ENCODE data around the gene ITIH1. TPM values are rescaled to one million over a fixed set of nuclear protein-coding genes. Genes with fewer than 3 reads are reported as not detected.

The ITIH1 gene
- total and polyA plus RNA-seq, 12 donors, result 0.13 TPM; not detected in 11

DNA sequence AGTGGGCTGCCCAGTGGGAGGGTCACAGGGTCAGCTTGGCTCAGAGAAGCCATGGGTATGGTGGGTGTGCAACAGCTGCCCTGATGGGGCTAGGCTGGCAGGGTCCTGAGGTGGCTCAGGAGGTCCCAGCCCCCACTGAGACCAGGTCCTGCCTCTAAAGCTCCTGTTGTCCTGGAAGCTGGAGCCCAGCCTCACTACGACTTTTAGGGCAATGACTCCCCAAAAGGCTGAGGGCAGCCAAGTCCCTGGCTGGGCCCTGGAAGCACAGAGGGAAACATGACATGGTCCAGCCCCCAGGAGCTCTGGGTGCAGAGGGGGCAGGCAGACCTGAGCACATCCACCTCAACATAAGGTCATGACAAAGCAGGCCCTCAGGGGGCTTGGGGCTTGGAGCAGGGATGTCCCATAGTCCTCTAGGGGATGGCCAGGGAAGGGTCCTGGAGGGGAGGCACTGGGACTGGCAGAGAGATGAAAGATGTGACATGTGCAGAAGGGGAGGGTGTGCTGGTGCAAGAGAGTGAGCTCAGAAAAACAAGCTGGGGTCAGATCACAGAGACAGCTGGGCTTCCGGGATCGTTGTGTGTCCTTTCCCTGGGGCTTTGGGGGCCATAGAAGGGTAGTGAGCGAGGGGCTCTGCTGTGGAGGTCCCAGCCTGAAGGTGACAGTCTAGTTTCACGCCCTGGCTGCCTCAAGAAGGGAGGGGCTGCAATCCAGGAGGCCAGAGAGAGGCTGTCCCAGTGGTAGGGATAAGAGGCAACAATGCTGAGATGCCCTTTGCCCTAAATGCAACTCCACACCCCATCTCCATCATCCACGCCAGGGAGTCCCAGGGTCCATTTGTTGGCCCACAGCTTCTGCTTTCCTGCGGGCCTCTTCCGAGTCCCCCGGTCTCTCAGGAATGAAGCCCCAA is 16.6 kb downstream of the ITIH1 start:
- WGBS, 2 donors, result 76% methylated on average over 9 of the region's 9 CpGs
- no peak overlapping the region for H3K4me3 ChIP-seq

DNA sequence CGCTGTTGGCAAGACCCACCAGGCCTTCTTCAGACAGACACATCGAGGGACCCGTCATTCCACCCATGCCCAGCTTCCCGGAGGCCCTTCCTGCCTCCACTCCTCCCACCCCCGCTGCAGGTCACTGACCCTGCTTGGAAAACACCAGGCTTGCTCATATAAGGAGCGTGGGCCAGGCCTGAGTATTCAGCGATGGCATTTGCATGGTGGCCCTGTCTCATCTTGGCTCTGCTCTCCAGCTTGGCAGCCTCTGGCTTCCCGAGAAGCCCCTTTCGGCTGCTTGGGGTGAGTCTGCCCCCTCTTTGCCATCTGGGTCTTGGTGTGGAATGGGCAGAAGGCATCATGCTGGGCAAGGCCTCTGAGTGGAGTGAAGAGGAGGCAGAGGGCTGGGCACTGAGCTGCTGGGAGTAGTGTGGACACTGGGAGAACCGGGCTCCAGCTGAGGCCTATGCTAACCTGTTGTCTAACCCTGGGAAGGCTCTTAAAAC is 17.3 kb downstream of the ITIH1 start, which contains the start of gene ITIH3:
ITIH3 (plus strand) TSS at position 185 of the 488 bp plus-strand sequence; CDS start at position 193, 8 bp downstream.
- intact Hi-C loops (cut with DNase I), result no loop called here
- TF ChIP-seq, protein P1, sequence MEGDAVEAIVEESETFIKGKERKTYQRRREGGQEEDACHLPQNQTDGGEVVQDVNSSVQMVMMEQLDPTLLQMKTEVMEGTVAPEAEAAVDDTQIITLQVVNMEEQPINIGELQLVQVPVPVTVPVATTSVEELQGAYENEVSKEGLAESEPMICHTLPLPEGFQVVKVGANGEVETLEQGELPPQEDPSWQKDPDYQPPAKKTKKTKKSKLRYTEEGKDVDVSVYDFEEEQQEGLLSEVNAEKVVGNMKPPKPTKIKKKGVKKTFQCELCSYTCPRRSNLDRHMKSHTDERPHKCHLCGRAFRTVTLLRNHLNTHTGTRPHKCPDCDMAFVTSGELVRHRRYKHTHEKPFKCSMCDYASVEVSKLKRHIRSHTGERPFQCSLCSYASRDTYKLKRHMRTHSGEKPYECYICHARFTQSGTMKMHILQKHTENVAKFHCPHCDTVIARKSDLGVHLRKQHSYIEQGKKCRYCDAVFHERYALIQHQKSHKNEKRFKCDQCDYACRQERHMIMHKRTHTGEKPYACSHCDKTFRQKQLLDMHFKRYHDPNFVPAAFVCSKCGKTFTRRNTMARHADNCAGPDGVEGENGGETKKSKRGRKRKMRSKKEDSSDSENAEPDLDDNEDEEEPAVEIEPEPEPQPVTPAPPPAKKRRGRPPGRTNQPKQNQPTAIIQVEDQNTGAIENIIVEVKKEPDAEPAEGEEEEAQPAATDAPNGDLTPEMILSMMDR (IDR thresholded peaks at IDR 0.05), result no peak
- ATAC-seq, result no peak
- H3K9me3 ChIP-seq, result no peaks in the 10 kb centered on the region
- no peaks in the 10 kb centered on the region for H3K4me1 ChIP-seq
- DNase-seq, result no peak
- peaks cover 0 to 3% (median 0%) of the 10 kb centered on the region in 7 donors for H3K27me3 ChIP-seq
- H3K27ac ChIP-seq, result no peak within 1 kb of the TSS
- H3K4me3 ChIP-seq, result no peak within 1 kb of the TSS
- 71 to 84% methylated on average over 10 of the region's 10 CpGs for WGBS, 2 donors
- no peaks in the 10 kb centered on the region for H3K36me3 ChIP-seq

More for the DNA sequence above, 16.6 kb downstream of the ITIH1 start:
- TF ChIP-seq, protein P1 (IDR thresholded peaks at IDR 0.05), result no peak
- intact Hi-C loops (cut with DNase I), result no loop called here
- peaks cover 0 to 3% (median 0%) of the 10 kb centered on the region in 7 donors for H3K27me3 ChIP-seq
- no peaks in the 10 kb centered on the region for H3K4me1 ChIP-seq
- no peak overlapping the region for H3K27ac ChIP-seq
- no peaks in the 10 kb centered on the region for H3K36me3 ChIP-seq
- no peak for ATAC-seq
- no peaks in the 10 kb centered on the region for H3K9me3 ChIP-seq
- DNase-seq, result no peak

DNA sequence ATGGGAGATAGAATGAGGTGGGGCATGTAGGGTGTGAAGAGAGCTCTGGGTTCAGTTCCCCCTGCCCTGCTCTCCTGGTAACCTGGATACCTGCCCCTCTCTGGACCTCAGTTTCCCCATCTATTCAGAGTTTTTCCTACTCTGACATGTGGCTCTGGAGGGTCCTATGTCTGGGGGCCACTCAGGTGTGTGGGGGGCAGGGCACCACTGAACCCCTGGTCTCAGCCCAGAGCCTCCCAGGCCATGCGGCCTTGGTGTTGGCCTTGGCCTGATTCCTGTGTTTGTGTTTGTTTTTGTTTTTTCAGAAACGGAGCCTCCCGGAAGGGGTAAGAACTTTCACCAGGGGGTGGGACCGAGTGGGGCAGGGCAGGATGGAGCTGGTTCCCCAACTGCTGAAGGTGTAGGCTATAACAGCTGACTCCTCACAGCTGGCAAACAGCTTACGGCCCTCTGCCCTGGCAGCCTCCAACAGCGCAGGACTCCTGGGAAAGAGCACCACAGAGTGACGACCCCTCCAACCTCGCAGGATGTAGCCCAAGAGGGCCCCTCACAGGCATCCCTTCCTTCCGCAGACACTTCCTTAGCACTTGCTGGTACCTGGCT is 18.0 kb downstream of the ITIH1 start:
- WGBS, 2 donors, result 58 to 66% methylated on average over 9 of the region's 9 CpGs
- H3K4me3 ChIP-seq, result no peak overlapping the region
- ATAC-seq (no peak), DNase-seq (no peak)
- no peaks in the 10 kb centered on the region for H3K36me3 ChIP-seq
- no peak overlapping the region for H3K27ac ChIP-seq
- intact Hi-C loops (cut with DNase I), result no loop called here
- peaks cover 0 to 3% (median 0%) of the 10 kb centered on the region in 7 donors for H3K27me3 ChIP-seq
- H3K9me3 ChIP-seq, result no peaks in the 10 kb centered on the region
- TF ChIP-seq, protein P1 (IDR thresholded peaks at IDR 0.05), result no peak
- no peaks in the 10 kb centered on the region for H3K4me1 ChIP-seq

DNA sequence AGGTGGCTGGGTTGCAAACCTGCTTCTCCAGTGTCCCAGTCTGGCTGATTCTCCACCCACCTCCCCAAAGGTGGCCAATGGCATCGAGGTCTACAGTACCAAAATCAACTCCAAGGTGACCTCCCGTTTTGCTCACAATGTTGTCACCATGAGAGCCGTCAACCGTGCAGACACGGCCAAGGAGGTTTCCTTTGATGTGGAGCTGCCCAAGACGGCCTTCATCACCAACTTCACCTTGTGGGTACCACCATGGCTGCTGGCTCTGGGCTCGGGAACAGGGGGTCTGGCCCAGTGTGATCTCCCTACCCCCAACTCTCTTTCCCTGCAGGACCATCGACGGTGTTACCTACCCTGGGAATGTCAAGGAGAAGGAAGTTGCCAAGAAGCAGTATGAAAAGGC is 19.0 kb downstream of the ITIH1 start:
- H3K27me3 ChIP-seq, result no peaks in the 10 kb centered on the region
- no peaks in the 10 kb centered on the region for H3K4me1 ChIP-seq
- no peak overlapping the region for H3K4me3 ChIP-seq
- TF ChIP-seq, protein P1 (IDR thresholded peaks at IDR 0.05), result no peak
- no peak overlapping the region for H3K27ac ChIP-seq
- DNase-seq (no peak), ATAC-seq (no peak)
- no peaks in the 10 kb centered on the region for H3K36me3 ChIP-seq
- H3K9me3 ChIP-seq, result no peaks in the 10 kb centered on the region
- intact Hi-C loops (cut with DNase I), result no loop called here
- WGBS, 2 donors, result 93% methylated on average over 9 of the region's 9 CpGs

Data from heart right ventricle (tissue), 16 donors.